B cell (primary cell): ENCODE data around the gene UBXN6. TPM values are rescaled to one million over a fixed set of nuclear protein-coding genes. Genes with fewer than 3 reads are reported as not detected.

Source experiments
- ATAC-seq: fragments of 200-7000 bp; cut with Tn5 transposase; one replicate; pipeline ENCODE4 v1.10.0; 2021; ENCODE audit warnings: low read depth, mild to moderate bottlenecking, moderate number of reproducible peaks, moderate library complexity
- CTCF ChIA-PET: fragments of 350-600 bp; sonication (Branson Sonifier 250); formaldehyde crosslinking; loops from one replicate; lab custom pipeline; 2021; ENCODE audit warnings: antibody characterized with exemption, inconsistent platforms; lab: Charles Lee
- POLR2A ChIA-PET: fragments of 350-600 bp; sonication (Branson Sonifier 250); formaldehyde crosslinking; loops from one replicate; lab custom pipeline; 2021; ENCODE audit warnings: antibody characterized with exemption; lab: Charles Lee
- DNase-seq: peaks from one replicate; pipeline ENCODE4 v3.0.0; 2013
- H2AFZ ChIP-seq: 2 replicates; pipeline ENCODE4 v1.6.1; 2012; ENCODE audit warnings: mild to moderate bottlenecking, low read depth, low read length; ENCODE audit not compliant: insufficient read depth, poor library complexity, severe bottlenecking
- H3K27ac ChIP-seq, 2 donors: 1 replicate in 1 of 2; 2 replicates in 1 of 2; pipeline ENCODE4 v1.5.1; 2012 to 2013; ENCODE audit warnings: low read length in 2 of 2, mild to moderate bottlenecking in 2 of 2, moderate library complexity in 1 of 2
- H3K27me3 ChIP-seq, 4 experiments: fragments of 200-600 bp in 1 of 4; sonication (generic) in 1 of 4; replicated peaks in 1 of 4; 1 replicate in 2 of 4; 2 replicates in 2 of 4; pipeline versions ENCODE4 v1.6.1 to v1.7.0; 2013 to 2016; ENCODE audit warnings: low read length in 3 of 4, mild to moderate bottlenecking in 2 of 4, mixed read lengths in 1 of 4, moderate library complexity in 1 of 4; ENCODE audit not compliant: insufficient read depth in 4 of 4, control insufficient read depth in 3 of 4; ENCODE audit errors: control extremely low read depth in 1 of 4
- H3K36me3 ChIP-seq, 2 experiments: replicated peaks in 1 of 2; 1 replicate in 1 of 2; 2 replicates in 1 of 2; pipeline versions ENCODE4 v1.6.1 to v1.7.1; 2013; ENCODE audit warnings: low read length in 1 of 2; ENCODE audit not compliant: insufficient read depth in 2 of 2, control insufficient read depth in 1 of 2; ENCODE audit errors: control extremely low read depth in 1 of 2, extremely low read depth in 1 of 2
- H3K4me1 ChIP-seq, 2 donors: fragments of 200-600 bp in 1 of 2; sonication (generic) in 1 of 2; 1 replicate in 1 of 2; 2 replicates in 1 of 2; pipeline versions ENCODE4 v1.5.1 to v1.6.1; 2013 to 2017; ENCODE audit warnings: low read length in 2 of 2; ENCODE audit not compliant: control insufficient read depth in 2 of 2, insufficient read depth in 2 of 2
- H3K4me2 ChIP-seq: replicated peaks from 2 replicates; pipeline ENCODE3; 2012; ENCODE audit warnings: mild to moderate bottlenecking, low read depth, low read length; ENCODE audit not compliant: poor library complexity, severe bottlenecking
- H3K4me3 ChIP-seq, 5 experiments: fragments of 200-600 bp in 1 of 5; sonication (generic) in 1 of 5; 1 replicate in 3 of 5; 2 replicates in 2 of 5; pipeline versions ENCODE4 v1.5.1 to v1.7.0; 2011 to 2016; ENCODE audit warnings: low read length in 4 of 5, mild to moderate bottlenecking in 4 of 5, low read depth in 2 of 5, control low read depth in 1 of 5, moderate library complexity in 1 of 5; ENCODE audit not compliant: insufficient read depth in 1 of 5; ENCODE audit errors: control extremely low read depth in 1 of 5, extremely low read depth in 1 of 5
- H3K79me2 ChIP-seq: fragments of 200-600 bp; sonication (generic); one replicate; pipeline ENCODE4 v1.6.0; 2016; ENCODE audit warnings: low read length; ENCODE audit not compliant: control insufficient read depth, insufficient read depth
- H3K9ac ChIP-seq: fragments of 200-600 bp; sonication (generic); 2 replicates; pipeline ENCODE4 v1.6.1; 2017; ENCODE audit warnings: mild to moderate bottlenecking, low read length, moderate library complexity
- H3K9me3 ChIP-seq, 3 donors: one replicate each; pipeline versions ENCODE4 v1.6.1 to v1.7.1; 2013; ENCODE audit warnings: low read length in 2 of 3; ENCODE audit not compliant: control insufficient read depth in 2 of 3, insufficient read depth in 1 of 3; ENCODE audit errors: control extremely low read depth in 1 of 3
- H4K20me1 ChIP-seq: 2 replicates; pipeline ENCODE4 v1.6.0; 2012; ENCODE audit warnings: mild to moderate bottlenecking, low read length; ENCODE audit not compliant: insufficient read depth, control insufficient read depth, poor library complexity, severe bottlenecking
- H3K27ac Mint-ChIP-seq: one replicate; pipeline ENCODE4 v1.8.0; 2021; ENCODE audit warnings: mixed read lengths
- H3K27me3 Mint-ChIP-seq: one replicate; pipeline ENCODE4 v1.8.0; 2021; ENCODE audit warnings: mixed read lengths
- H3K4me1 Mint-ChIP-seq: one replicate; pipeline ENCODE4 v1.8.0; 2021; ENCODE audit warnings: mixed read lengths
- H3K4me3 Mint-ChIP-seq: one replicate; pipeline ENCODE4 v1.8.0; 2021; ENCODE audit warnings: mixed read lengths
- H3K9me3 Mint-ChIP-seq: one replicate; pipeline ENCODE4 v1.8.0; 2022; ENCODE audit warnings: mixed read lengths; ENCODE audit not compliant: insufficient read depth
- EZH2 ChIP-seq: IDR thresholded peaks from 2 replicates; pipeline ENCODE4 v1.6.1; 2012; ENCODE audit warnings: borderline replicate concordance, low read depth, mild to moderate bottlenecking, moderate library complexity, low read length; ENCODE audit not compliant: insufficient read depth, poor library complexity, severe bottlenecking
- WGBS: methylation state at CpG from one replicate; pipeline ENCODE4 v1.1.5; 2013; ENCODE audit warnings: missing lambda C conversion rate; ENCODE audit not compliant: insufficient coverage; 5-methylcytosine and 5-hydroxymethylcytosine counted together
- intact Hi-C: fragments of 100-400 bp; cut with micrococcal nuclease; formaldehyde crosslinking; loops from one replicate; pipeline ENCODE4 v1.10.0; 2022
- polyA plus RNA-seq: library from polyadenylated mRNA; depleted of rRNA; stranded (reverse); fragments of >200 nt; gene quantifications from 2 replicates; pipeline ENCODE4 v1.2.3, GENCODE V29; 2012
- total RNA-seq, 2 donors: library from RNA; stranded (reverse); fragments of 120-200 nt in 1 of 2; gene quantifications; 1 replicate in 1 of 2; 2 replicates in 1 of 2; pipeline versions ENCODE4 v1.2.3 to v1.2.4, GENCODE V29; 2013 to 2022
- TF ChIP-seq, protein P1 (sequence below): fragments of 200-600 bp; IDR thresholded peaks from one replicate; pipeline ENCODE4 v1.8.0; 2022; ENCODE audit warnings: antibody characterized with exemption, mild to moderate bottlenecking

UBXN6 gene
- total and polyA plus RNA-seq, 2 donors (not counting 1 experiment from before 2014, with no cell fraction given) = 75.8 to 76.6 TPM

DNA sequence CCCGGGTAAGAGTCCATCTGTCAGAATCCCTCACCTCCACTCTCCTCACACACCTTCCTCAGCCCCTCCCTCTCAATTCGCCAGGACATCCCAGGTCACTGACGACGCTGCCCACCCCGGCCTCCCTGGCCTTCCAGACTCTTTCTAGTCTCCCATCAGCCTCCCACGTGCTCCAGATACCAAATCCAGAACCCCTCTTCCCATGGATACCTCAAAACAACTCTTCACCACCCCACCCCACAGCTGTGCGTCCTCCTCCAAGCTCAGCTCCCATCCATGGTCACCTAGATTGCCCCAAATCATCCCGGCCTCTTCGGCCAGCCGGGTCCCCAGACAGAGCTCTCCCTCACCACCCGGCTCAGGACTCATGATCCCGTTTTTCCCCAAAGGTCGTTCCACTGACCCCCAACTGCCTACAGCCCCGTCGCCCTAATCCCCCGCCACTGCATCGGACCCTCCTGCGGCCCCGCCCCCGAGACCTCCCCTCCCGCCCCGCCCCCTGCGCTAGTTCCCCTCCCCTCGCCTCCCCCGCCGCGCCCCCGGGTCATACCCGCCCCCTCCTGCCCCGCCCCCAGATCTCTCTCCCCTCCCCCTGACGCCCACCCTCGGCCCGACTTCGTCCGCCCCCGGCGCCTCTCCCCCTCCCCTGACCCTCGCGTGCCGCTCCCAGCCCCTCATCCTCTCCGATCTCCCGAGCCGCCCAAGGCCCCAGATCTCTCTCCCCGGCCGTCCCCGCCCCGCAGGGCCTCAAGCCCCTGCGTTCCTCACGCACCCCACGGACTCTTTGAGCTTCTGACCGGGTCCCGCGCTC is 546 bp downstream of the UBXN6 start:
- H3K4me3 Mint-ChIP-seq = peak overlapping the region; percentile 89
- H3K27ac Mint-ChIP-seq = peak overlapping the region; percentile 90
- H3K4me3 ChIP-seq = peak overlapping the region; percentile 50 to 76 (median 64)
- H3K27me3 Mint-ChIP-seq = no peaks in the 10 kb centered on the region
- H3K4me2 ChIP-seq = peak overlapping the region; percentile 98
- no peaks in the 10 kb centered on the region for H3K9me3 Mint-ChIP-seq
- peaks cover 39% of the 10 kb centered on the region for H4K20me1 ChIP-seq
- peak overlapping the region; percentile 60 to 71 for H3K27ac ChIP-seq
- DNase-seq = no peak
- peaks cover 0 to 14% of the 10 kb centered on the region in 2 experiments for H3K36me3 ChIP-seq
- ATAC-seq = peak; percentile 44
- TF ChIP-seq, protein P1, sequence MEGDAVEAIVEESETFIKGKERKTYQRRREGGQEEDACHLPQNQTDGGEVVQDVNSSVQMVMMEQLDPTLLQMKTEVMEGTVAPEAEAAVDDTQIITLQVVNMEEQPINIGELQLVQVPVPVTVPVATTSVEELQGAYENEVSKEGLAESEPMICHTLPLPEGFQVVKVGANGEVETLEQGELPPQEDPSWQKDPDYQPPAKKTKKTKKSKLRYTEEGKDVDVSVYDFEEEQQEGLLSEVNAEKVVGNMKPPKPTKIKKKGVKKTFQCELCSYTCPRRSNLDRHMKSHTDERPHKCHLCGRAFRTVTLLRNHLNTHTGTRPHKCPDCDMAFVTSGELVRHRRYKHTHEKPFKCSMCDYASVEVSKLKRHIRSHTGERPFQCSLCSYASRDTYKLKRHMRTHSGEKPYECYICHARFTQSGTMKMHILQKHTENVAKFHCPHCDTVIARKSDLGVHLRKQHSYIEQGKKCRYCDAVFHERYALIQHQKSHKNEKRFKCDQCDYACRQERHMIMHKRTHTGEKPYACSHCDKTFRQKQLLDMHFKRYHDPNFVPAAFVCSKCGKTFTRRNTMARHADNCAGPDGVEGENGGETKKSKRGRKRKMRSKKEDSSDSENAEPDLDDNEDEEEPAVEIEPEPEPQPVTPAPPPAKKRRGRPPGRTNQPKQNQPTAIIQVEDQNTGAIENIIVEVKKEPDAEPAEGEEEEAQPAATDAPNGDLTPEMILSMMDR = no peak
- no peak for TF ChIP-seq EZH2
- peaks cover 18% of the 10 kb centered on the region for H3K79me2 ChIP-seq
- peaks cover 24% of the 10 kb centered on the region for H3K4me1 Mint-ChIP-seq
- intact Hi-C loops = loop anchor here (1.0 to 5.0 kb wide), 6 partner anchors 14 to 1020 kb away; partner anchors contain the start of genes MPND, SH3GL1 and YJU2
- ChIA-PET POLR2A (interaction anchor here (0.7 to 1.2 kb wide), 6 partner anchors 14 to 1645 kb away, joined by 3 to 8 read pairs (median 5); partner anchors contain the start of gene CHAF1A), CTCF (interaction anchor here (0.7 to 1.0 kb wide), 2 partner anchors 14 to 54 kb away, joined by 3 read pairs; partner anchors contain the start of gene CHAF1A)
- H3K9me3 ChIP-seq = no peaks in the 10 kb centered on the region
- H3K27me3 ChIP-seq = no peaks in the 10 kb centered on the region
- WGBS = 0% methylated on average over 24 of the region's 53 CpGs
- H3K4me1 ChIP-seq = peaks cover 9 to 19% of the 10 kb centered on the region in 2 donors
- peak overlapping the region; percentile 69 for H2AFZ ChIP-seq
- peak overlapping the region; percentile 73 for H3K9ac ChIP-seq
